ENCODE data around the gene PSMB7.

PSMB7 gene

DNA sequence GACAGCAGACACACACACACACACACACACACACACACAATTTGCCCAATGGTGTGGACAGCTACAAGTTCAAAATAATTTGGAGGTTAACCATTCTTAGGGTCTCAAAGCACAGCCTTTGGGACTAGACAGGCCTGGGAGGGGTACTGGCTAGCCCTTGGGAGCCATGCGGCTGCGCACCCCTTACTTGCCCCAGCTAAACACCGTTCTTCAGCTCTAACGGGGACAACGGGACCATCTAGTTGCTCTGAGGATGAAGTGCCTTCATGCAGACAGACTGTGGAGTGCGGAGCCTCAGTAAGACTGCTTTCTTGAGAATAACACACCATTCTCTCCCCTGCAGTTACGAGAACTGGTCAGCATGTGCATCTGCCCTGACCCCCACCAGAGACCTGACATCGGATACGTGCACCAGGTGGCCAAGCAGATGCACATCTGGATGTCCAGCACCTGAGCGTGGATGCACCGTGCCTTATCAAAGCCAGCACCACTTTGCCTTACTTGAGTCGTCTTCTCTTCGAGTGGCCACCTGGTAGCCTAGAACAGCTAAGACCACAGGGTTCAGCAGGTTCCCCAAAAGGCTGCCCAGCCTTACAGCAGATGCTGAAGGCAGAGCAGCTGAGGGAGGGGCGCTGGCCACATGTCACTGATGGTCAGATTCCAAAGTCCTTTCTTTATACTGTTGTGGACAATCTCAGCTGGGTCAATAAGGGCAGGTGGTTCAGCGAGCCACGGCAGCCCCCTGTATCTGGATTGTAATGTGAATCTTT lies 64.6 kb downstream of the PSMB7 start:
- no peak for DNase-seq (ENCODE audit: low read depth)
- no peak overlapping the region for H3K4me3 ChIP-seq (ENCODE audit: control insufficient read depth, low read depth, low read length)
- TF ChIP-seq, protein P1, sequence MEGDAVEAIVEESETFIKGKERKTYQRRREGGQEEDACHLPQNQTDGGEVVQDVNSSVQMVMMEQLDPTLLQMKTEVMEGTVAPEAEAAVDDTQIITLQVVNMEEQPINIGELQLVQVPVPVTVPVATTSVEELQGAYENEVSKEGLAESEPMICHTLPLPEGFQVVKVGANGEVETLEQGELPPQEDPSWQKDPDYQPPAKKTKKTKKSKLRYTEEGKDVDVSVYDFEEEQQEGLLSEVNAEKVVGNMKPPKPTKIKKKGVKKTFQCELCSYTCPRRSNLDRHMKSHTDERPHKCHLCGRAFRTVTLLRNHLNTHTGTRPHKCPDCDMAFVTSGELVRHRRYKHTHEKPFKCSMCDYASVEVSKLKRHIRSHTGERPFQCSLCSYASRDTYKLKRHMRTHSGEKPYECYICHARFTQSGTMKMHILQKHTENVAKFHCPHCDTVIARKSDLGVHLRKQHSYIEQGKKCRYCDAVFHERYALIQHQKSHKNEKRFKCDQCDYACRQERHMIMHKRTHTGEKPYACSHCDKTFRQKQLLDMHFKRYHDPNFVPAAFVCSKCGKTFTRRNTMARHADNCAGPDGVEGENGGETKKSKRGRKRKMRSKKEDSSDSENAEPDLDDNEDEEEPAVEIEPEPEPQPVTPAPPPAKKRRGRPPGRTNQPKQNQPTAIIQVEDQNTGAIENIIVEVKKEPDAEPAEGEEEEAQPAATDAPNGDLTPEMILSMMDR (conservative IDR thresholded peaks at IDR 0.05; ENCODE audit: control insufficient read depth, insufficient read depth, low read depth, low read length), result no peak

DNA sequence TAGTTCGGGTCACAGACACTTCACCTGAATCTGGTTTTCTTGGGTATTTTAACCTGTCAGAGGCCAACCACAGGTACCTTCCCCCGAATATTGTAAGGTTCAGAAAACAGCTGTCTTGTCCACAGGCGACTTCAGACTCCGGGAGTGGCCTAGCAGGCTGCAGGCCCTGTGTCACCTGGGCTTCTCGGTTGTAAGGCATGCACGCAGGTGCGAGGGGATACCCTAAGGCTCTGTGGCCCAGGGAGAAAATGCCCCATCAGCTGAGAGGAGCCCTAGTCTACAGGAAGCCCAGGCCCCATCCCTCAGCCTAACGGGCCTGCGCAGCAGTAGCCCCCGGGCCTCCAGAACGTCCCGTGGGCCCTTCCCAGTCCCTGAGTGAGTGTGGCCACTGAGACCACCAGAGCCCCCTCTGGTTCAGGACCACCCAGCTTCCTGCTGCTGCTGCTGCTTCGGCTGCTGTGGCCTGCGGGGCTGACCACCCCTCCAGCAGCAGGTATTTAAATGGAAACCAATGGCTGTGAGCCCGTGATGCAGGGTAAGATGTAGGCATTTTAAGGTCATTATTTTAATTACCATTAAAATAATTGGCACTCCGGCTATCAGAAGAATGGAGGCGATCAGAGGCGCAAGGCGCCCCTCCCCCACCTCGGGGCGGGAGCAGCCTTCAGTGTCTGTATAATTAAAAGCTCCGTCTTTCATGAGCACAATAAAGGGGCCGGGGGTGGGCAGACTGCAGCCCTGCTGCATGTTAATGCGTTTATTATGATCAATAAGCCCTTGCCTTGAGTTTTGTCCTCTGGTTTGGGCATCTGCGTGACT lies 65.4 kb downstream of the PSMB7 start:
- H3K4me3 ChIP-seq (ENCODE audit: control insufficient read depth, low read depth, low read length), result no peak overlapping the region
- DNase-seq (ENCODE audit: low read depth), result no peak
- TF ChIP-seq, protein P1 (conservative IDR thresholded peaks at IDR 0.05; ENCODE audit: control insufficient read depth, insufficient read depth, low read depth, low read length), result no peak

DNA sequence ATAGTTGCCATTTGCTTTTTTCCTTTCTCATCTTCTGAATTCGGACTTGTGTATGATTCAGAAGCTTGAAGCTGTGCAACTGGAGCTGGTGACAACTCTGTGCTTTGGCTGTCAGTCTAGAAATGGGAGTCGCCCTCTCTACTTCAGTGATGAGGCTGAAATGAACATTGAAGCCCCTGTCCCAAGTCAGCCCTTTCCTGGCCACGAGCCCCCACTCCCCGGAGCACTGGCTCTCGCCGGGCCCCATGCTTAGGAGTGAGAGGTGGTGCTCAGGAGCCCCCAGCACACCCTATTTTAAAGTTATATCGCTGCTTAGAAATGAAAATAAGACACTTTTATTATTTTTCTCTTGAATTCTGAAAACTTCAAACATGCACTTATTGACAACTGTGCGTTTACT lies 66.0 kb downstream of the PSMB7 start:
- no peak for DNase-seq (ENCODE audit: low read depth)
- TF ChIP-seq, protein P1 (conservative IDR thresholded peaks at IDR 0.05; ENCODE audit: control insufficient read depth, insufficient read depth, low read depth, low read length), result no peak
- no peak overlapping the region for H3K4me3 ChIP-seq (ENCODE audit: control insufficient read depth, low read depth, low read length)

GRCh38 chr9:124348831-124349230 lies 66.4 kb downstream of the PSMB7 start:
- DNase-seq (ENCODE audit: low read depth), result no peak
- H3K4me3 ChIP-seq (ENCODE audit: control insufficient read depth, low read depth, low read length), result no peak overlapping the region
- TF ChIP-seq, protein P1 (conservative IDR thresholded peaks at IDR 0.05; ENCODE audit: control insufficient read depth, insufficient read depth, low read depth, low read length), result no peak

- TF ChIP-seq, protein P1 (conservative IDR thresholded peaks at IDR 0.05; ENCODE audit: control insufficient read depth, insufficient read depth, low read depth, low read length), result no peak
- DNase-seq (ENCODE audit: low read depth), result no peak
- H3K4me3 ChIP-seq (ENCODE audit: control insufficient read depth, low read depth, low read length), result no peak overlapping the region
Observed at GRCh38 chr9:124348363-124348762, 66.9 kb downstream of the PSMB7 start.

DNA sequence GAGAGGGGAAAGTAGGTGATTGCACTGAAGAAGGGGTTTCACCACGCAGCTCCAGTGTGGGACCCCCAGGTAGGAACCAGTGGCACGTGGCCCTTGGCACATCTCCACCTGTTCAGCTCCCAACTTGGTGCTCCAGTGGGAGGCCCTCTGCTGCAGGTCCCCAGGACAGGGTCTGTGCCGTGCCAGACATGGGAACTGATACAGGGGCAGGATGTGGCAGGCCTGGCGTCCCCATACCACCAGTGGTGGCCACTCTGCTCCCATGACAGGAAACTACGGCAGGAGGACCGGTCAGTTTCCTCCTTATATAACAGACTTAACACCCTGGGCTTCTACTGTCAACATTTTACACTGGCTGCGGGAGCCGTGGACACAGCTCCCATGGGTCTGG lies 67.3 kb downstream of the PSMB7 start:
- TF ChIP-seq, protein P1 (conservative IDR thresholded peaks at IDR 0.05; ENCODE audit: control insufficient read depth, insufficient read depth, low read depth, low read length), result no peak
- H3K4me3 ChIP-seq (ENCODE audit: control insufficient read depth, low read depth, low read length), result no peak overlapping the region
- DNase-seq (ENCODE audit: low read depth), result no peak
